Naive thymus-derived CD8-positive, alpha-beta T cell (primary cell): Measurements from ENCODE around the gene CD300H. TPM values are rescaled to one million over a fixed set of nuclear protein-coding genes. Genes with fewer than 3 reads are reported as not detected.

Source experiments
- ATAC-seq, 2 donors: fragments of 150-1000 bp; cut with Tn5 transposase in 1 of 2; sonication (Bioruptor Pico), chemical (Tn5 transposase) in 1 of 2; 1 replicate in 1 of 2; 2 replicates in 1 of 2; pipeline ENCODE4 v1.10.0; 2021; ENCODE audit warnings: mild to moderate bottlenecking in 2 of 2, moderate library complexity in 2 of 2
- POLR2A ChIA-PET: fragments of 350-600 bp; sonication (Branson Sonifier 250); formaldehyde crosslinking; loops from one replicate; lab custom pipeline; 2021; ENCODE audit warnings: antibody characterized with exemption; lab: Charles Lee
- DNase-seq, 10 donors: peaks; one replicate each; pipeline versions ENCODE4 v3.0.0 to v3.0.0-alpha.2; 2020 to 2022
- H3K27ac Mint-ChIP-seq, 10 donors: one replicate each; pipeline ENCODE4 v1.8.0; 2020 to 2022; ENCODE audit warnings: mild to moderate bottlenecking in 10 of 10, mixed read lengths in 10 of 10, moderate library complexity in 4 of 10, inconsistent platforms in 1 of 10
- H3K27me3 Mint-ChIP-seq, 5 donors: one replicate each; pipeline ENCODE4 v1.8.0; 2021 to 2022; ENCODE audit warnings: mixed read lengths in 5 of 5
- H3K36me3 Mint-ChIP-seq, 3 donors: one replicate each; pipeline ENCODE4 v1.8.0; 2020 to 2022; ENCODE audit warnings: mixed read lengths in 3 of 3, mild to moderate bottlenecking in 2 of 3, inconsistent platforms in 1 of 3
- H3K4me1 Mint-ChIP-seq, 4 donors: one replicate each; pipeline ENCODE4 v1.8.0; 2021 to 2022; ENCODE audit warnings: mixed read lengths in 4 of 4
- H3K4me3 Mint-ChIP-seq, 10 donors: one replicate each; pipeline ENCODE4 v1.8.0; 2020 to 2022; ENCODE audit warnings: mild to moderate bottlenecking in 10 of 10, mixed read lengths in 10 of 10, moderate library complexity in 6 of 10, inconsistent platforms in 1 of 10
- H3K9me3 Mint-ChIP-seq, 9 donors: one replicate each; pipeline ENCODE4 v1.8.0; 2020 to 2022; ENCODE audit warnings: mixed read lengths in 9 of 9, mild to moderate bottlenecking in 3 of 9, inconsistent platforms in 1 of 9, moderate library complexity in 1 of 9
- polyA plus RNA-seq, 3 donors: library from polyadenylated mRNA; unstranded; fragments of 300-500 nt; fragmentation: Illumina TruSeq; gene quantifications; one replicate each; pipeline ENCODE4 v1.2.3, GENCODE V29; 2021
- total RNA-seq, 8 experiments: library from RNA in 2 of 8; stranded (reverse) in 2 of 8; gene quantifications; one replicate each; pipeline ENCODE4 v1.2.3 and lab custom pipeline; 2021 to 2026

CD300H gene
- total and polyA plus RNA-seq, 5 experiments from 2014 or later: not detected

DNA sequence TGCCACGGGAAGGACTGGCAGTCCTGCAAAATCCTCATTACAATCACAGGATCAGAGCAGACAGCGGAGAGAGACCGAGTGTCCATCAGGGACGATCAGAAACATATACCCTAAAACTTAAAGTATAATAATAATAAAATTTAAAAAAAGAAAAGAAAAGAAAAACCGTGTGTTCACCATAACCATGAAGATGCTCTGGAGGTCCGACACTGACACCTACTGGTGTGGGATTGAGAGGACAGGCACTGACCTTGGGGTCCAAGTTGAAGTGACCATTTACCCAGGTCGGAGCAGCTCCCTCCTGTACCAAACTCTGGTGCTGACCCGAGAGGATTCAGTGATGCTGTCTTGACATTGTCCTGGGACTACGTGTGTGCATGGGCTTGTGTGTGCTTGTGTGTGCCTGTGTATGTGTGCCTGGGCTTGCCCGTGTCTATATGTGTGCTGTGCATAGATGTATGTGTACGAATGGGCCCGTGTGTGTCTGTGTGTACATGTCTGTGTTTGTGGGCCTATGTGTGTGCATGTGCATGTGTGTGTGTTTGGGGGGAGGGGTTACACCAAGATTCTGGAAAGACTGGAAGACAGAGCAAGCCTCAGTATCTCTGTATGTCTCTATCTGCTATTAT is 34.7 kb upstream of the CD300H start:
- Mint-ChIP-seq H3K4me1 (peaks cover 18 to 58% (median 47%) of the 10 kb centered on the region in 4 donors), H3K4me3 (peak overlapping the region in 2 of 10 donors; percentile 9 to 29), H3K27me3 (peaks cover 5 to 32% (median 22%) of the 10 kb centered on the region in 5 donors), H3K27ac (no peak overlapping the region), H3K36me3 (no peaks in the 10 kb centered on the region), H3K9me3 (no peaks in the 10 kb centered on the region)
- DNase-seq: peak in 4 of 10 donors; percentile 9 to 23 (median 16)
- ATAC-seq: no peak
- POLR2A ChIA-PET: interaction anchor here (0.7 kb wide), 1 partner anchor 9 kb away, joined by 3 read pairs; no protein-coding TSS in a partner anchor

GRCh38 chr17:74599448-74599939 is 32.2 kb upstream of the CD300H start:
- DNase-seq (no peak), ATAC-seq (no peak)
- peak overlapping the region in 2 of 10 donors; percentile 9 to 26 for H3K4me3 Mint-ChIP-seq
- peaks cover 0 to 1% (median 0%) of the 10 kb centered on the region in 3 donors for H3K36me3 Mint-ChIP-seq
- peak overlapping the region in 3 of 10 donors; percentile 11 to 86 (median 42) for H3K27ac Mint-ChIP-seq
- H3K4me1 Mint-ChIP-seq: peaks cover 18 to 56% (median 43%) of the 10 kb centered on the region in 4 donors
- POLR2A ChIA-PET: no interaction called here
- H3K27me3 Mint-ChIP-seq: peaks cover 3 to 21% (median 14%) of the 10 kb centered on the region in 5 donors
- no peaks in the 10 kb centered on the region for H3K9me3 Mint-ChIP-seq

DNA sequence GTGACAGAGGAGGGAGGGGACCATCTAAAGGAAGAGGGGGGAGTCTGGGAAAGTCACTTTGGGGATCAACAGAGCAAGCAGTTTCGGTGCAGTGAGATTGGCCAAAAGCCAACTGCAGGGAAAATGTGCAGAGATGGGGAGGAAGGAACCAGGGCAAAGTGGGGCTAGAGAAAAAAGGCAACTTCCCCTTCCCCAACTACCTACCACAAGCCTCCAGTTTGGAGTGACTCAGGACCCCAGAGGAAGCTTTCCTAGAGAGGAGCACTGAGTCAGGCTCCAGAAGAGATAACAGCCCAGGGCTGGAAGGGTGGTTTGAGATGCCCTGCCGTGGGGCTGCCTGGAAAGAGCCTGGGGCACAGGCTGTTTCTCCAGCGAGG is 31.7 kb upstream of the CD300H start:
- POLR2A ChIA-PET: no interaction called here

GRCh38 chr17:74598346-74599022 is 31.2 kb upstream of the CD300H start:
- Mint-ChIP-seq H3K4me3 (peak overlapping the region in 6 of 10 donors; percentile 24 to 76 (median 50)), H3K4me1 (peaks cover 18 to 46% (median 35%) of the 10 kb centered on the region in 4 donors), H3K36me3 (peaks cover 0 to 1% (median 0%) of the 10 kb centered on the region in 3 donors), H3K9me3 (no peaks in the 10 kb centered on the region), H3K27me3 (peaks cover 3 to 21% (median 14%) of the 10 kb centered on the region in 5 donors), H3K27ac (peak overlapping the region in 6 of 10 donors; percentile 3 to 86 (median 66))
- POLR2A ChIA-PET: no interaction called here
- ATAC-seq (peak in 1 of 2 donors; percentile 67), DNase-seq (peak in 2 of 10 donors; percentile 18 to 19)

More for the DNA sequence above, 31.7 kb upstream of the CD300H start:
- Mint-ChIP-seq H3K36me3 (peaks cover 0 to 1% (median 0%) of the 10 kb centered on the region in 3 donors), H3K4me3 (peak overlapping the region in 3 of 10 donors; percentile 32 to 76 (median 48)), H3K9me3 (no peaks in the 10 kb centered on the region), H3K4me1 (peaks cover 18 to 51% (median 40%) of the 10 kb centered on the region in 4 donors), H3K27me3 (peaks cover 3 to 21% (median 14%) of the 10 kb centered on the region in 5 donors), H3K27ac (peak overlapping the region in 3 of 10 donors; percentile 3 to 86 (median 78))
- DNase-seq: no peak
- no peak for ATAC-seq

GRCh38 chr17:74597069-74597790 is 29.9 kb upstream of the CD300H start:
- no peak overlapping the region for H3K27ac Mint-ChIP-seq
- POLR2A ChIA-PET: interaction anchor here (0.6 to 0.7 kb wide), 3 partner anchors 90 to 148 kb away, joined by 3 read pairs; no protein-coding TSS in a partner anchor
- ATAC-seq (no peak), DNase-seq (no peak)
- H3K36me3 Mint-ChIP-seq: peaks cover 0 to 1% (median 0%) of the 10 kb centered on the region in 3 donors
- peaks cover 0 to 2% (median 0%) of the 10 kb centered on the region in 9 donors for H3K9me3 Mint-ChIP-seq
- peaks cover 14 to 43% (median 34%) of the 10 kb centered on the region in 4 donors for H3K4me1 Mint-ChIP-seq
- H3K4me3 Mint-ChIP-seq: peak overlapping the region in 1 of 10 donors; percentile 7
- H3K27me3 Mint-ChIP-seq: peaks cover 3 to 21% (median 15%) of the 10 kb centered on the region in 5 donors

- Mint-ChIP-seq H3K27me3 (peaks cover 3 to 12% (median 10%) of the 10 kb centered on the region in 5 donors), H3K4me3 (no peak overlapping the region), H3K36me3 (peaks cover 0 to 1% (median 0%) of the 10 kb centered on the region in 3 donors), H3K27ac (peak overlapping the region in 1 of 10 donors; percentile 32), H3K4me1 (peaks cover 17 to 41% (median 35%) of the 10 kb centered on the region in 4 donors), H3K9me3 (peaks cover 0 to 4% (median 0%) of the 10 kb centered on the region in 9 donors)
- ATAC-seq (no peak), DNase-seq (no peak)
- POLR2A ChIA-PET: no interaction called here
Measured at GRCh38 chr17:74595037-74595750, 27.9 kb upstream of the CD300H start.

DNA sequence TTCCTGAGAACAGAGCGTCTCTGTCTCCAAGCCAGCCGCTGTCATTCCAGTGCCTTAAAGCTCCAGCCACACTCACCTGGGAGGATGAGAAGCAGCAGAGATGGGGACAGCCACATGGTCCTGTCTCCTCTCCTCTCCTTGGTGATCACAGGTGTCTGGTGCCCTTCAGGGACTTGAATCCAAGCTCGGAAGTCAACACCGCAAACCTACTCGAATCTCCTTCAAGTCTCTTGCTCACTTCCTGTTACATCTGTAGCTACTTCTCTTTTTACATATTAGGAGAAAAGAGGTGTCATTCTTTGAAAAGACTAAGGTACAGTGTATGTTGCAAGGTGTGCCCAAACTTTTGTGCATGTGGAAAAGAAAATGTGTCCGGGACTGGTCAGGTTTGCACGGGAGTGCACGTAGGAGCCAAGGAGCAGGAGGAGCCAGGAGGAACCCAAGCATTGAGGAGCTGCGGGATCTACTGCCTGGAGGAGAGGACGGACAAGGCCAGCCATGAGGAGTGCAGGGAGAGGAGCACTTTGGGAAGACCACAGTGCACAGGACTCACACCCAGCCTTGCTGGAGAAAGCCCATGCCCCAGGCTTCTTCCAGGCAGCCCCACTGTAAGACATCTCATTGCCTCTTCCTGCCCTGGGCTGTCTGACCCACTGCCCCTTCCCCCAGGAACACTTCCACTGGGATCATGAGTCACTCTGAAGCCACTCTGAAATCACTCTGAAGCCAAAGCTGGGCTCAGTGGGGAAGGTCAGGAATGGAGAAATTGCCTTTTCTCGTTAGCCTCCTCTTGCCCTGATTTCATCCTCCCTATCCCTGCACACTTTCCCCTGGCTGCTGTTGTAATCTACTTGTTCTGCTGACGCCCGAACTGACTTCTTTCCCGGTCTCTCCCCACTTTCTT is 25.0 kb upstream of the CD300H start, which contains the start of gene CD300LD:
Gene CD300LD, minus strand, starts transcription at position 197 of the 904 bp plus-strand sequence. Its CDS starts 81 bp downstream, at position 116.
- peak within 1 kb of the TSS in 8 of 10 donors; percentile 6 to 70 (median 46) for H3K4me3 Mint-ChIP-seq
- DNase-seq (peak in 3 of 10 donors; percentile 2 to 36 (median 23)), ATAC-seq (peak in 1 of 2 donors; percentile 64)
- peak within 1 kb of the TSS in 8 of 10 donors; percentile 0 to 83 (median 30) for H3K27ac Mint-ChIP-seq
- peaks cover 6 to 18% (median 16%) of the 10 kb centered on the region in 4 donors for H3K4me1 Mint-ChIP-seq
- peaks cover 0 to 1% (median 0%) of the 10 kb centered on the region in 3 donors for H3K36me3 Mint-ChIP-seq
- peaks cover 0 to 16% (median 1%) of the 10 kb centered on the region in 5 donors for H3K27me3 Mint-ChIP-seq
- peaks cover 0 to 4% (median 0%) of the 10 kb centered on the region in 9 donors for H3K9me3 Mint-ChIP-seq
- POLR2A ChIA-PET: interaction anchor here (0.5 kb wide), 1 partner anchor 147 kb away, joined by 4 read pairs; no protein-coding TSS in a partner anchor

DNA sequence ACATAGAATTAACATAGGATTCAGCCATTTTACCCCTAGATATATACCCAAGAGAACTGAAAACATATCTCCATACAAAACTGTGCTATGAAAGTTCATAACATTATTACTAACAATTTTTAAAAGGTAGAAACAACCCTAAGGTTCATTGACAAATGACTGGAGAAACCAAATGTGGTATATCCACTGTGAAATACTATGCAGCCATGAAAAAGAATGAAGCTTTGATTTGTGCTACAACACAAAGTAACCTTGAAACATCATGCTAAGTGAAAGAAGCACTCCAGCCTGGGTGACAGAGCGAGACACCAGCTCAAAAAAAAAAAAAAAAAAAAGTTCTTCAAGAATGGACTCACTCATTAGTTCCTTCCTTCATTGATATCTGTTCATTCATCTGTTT is 24.2 kb upstream of the CD300H start:
- Mint-ChIP-seq H3K9me3 (peaks cover 0 to 4% (median 0%) of the 10 kb centered on the region in 9 donors), H3K36me3 (no peaks in the 10 kb centered on the region), H3K4me3 (peak overlapping the region in 2 of 10 donors; percentile 69 to 70), H3K4me1 (peaks cover 6 to 18% (median 16%) of the 10 kb centered on the region in 4 donors), H3K27ac (peak overlapping the region in 1 of 10 donors; percentile 70), H3K27me3 (peaks cover 0 to 16% (median 1%) of the 10 kb centered on the region in 5 donors)
- ATAC-seq (no peak), DNase-seq (no peak)
- POLR2A ChIA-PET: interaction anchor here (0.7 kb wide), 1 partner anchor 212 kb away, joined by 4 read pairs; no protein-coding TSS in a partner anchor

DNA sequence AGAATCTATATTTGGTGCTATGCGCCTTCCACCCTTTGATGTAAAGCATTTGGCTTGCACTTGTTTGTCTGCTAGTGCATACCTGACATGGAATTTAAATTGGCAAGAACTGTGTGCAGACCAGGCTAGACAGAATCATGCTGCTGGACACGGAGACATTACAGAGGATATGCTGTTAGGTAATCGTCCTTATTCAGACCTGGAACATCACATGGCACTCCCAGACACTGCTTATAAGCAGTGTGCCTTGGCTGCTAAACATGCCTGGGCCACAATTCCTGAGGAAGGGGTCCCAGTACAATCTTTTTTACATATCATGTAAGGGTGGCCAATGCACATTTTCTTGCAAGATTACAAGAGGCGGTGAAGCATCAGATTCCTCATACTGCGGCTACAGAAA is 18.4 kb upstream of the CD300H start:
- Mint-ChIP-seq H3K36me3 (no peaks in the 10 kb centered on the region), H3K27me3 (peaks cover 0 to 12% (median 0%) of the 10 kb centered on the region in 5 donors), H3K9me3 (peaks cover 0 to 9% (median 0%) of the 10 kb centered on the region in 9 donors), H3K4me3 (no peak overlapping the region), H3K4me1 (peaks cover 0 to under 1% (median 0%) of the 10 kb centered on the region in 4 donors), H3K27ac (no peak overlapping the region)
- DNase-seq: no peak
- no peak for ATAC-seq
- POLR2A ChIA-PET: no interaction called here

- Mint-ChIP-seq H3K4me3 (no peak overlapping the region), H3K27me3 (peaks cover 0 to 12% (median 0%) of the 10 kb centered on the region in 5 donors), H3K36me3 (no peaks in the 10 kb centered on the region), H3K9me3 (peaks cover 0 to 9% (median 0%) of the 10 kb centered on the region in 9 donors), H3K27ac (no peak overlapping the region), H3K4me1 (peaks cover 7 to 13% (median 10%) of the 10 kb centered on the region in 4 donors)
- DNase-seq (no peak), ATAC-seq (no peak)
- POLR2A ChIA-PET: no interaction called here
Measured at GRCh38 chr17:74584292-74585060, 17.2 kb upstream of the CD300H start.
